NCI-H2196 (cell line): ENCODE results near the gene ALPK3.

Source experiments
- DNase-seq: peaks from one replicate; lab custom pipeline; 2025; ENCODE audit not compliant: unreplicated experiment; lab: John Stamatoyannopoulos, UW

ALPK3 gene

GRCh38 chr15:84816694-84817465, at the start of gene ALPK3:
Gene ALPK3, plus strand, starts transcription at chr15:84817356. Its CDS starts 97 bp downstream, at chr15:84817453.
- no peak for DNase-seq

- no peak for DNase-seq
Measured at GRCh38 chr15:84772031-84772430, 45.1 kb upstream of the ALPK3 start.

- no peak for DNase-seq
Measured at GRCh38 chr15:84772467-84772866, 44.7 kb upstream of the ALPK3 start.

GRCh38 chr15:84773716-84774115, 43.4 kb upstream of the ALPK3 start:
- no peak for DNase-seq

- DNase-seq = no peak
Measured at GRCh38 chr15:84775867-84776449, 41.2 kb upstream of the ALPK3 start.

- no peak for DNase-seq
Measured at GRCh38 chr15:84778194-84778593, 39.0 kb upstream of the ALPK3 start.

- no peak for DNase-seq
Measured at GRCh38 chr15:84780492-84780891, 36.7 kb upstream of the ALPK3 start.

- no peak for DNase-seq
Measured at GRCh38 chr15:84781495-84781894, 35.7 kb upstream of the ALPK3 start.

- no peak for DNase-seq
Measured at GRCh38 chr15:84782346-84782745, 34.8 kb upstream of the ALPK3 start.

GRCh38 chr15:84783493-84784251, 33.5 kb upstream of the ALPK3 start:
- DNase-seq = no peak

GRCh38 chr15:84784262-84784661, 32.9 kb upstream of the ALPK3 start:
- no peak for DNase-seq

- DNase-seq = no peak
Measured at GRCh38 chr15:84785053-84785452, 32.1 kb upstream of the ALPK3 start.

GRCh38 chr15:84788500-84788899, 28.7 kb upstream of the ALPK3 start:
- DNase-seq = no peak

GRCh38 chr15:84789762-84790161, 27.4 kb upstream of the ALPK3 start:
- DNase-seq = no peak

GRCh38 chr15:84790676-84791075, 26.5 kb upstream of the ALPK3 start:
- DNase-seq = no peak

GRCh38 chr15:84791763-84792162, 25.4 kb upstream of the ALPK3 start:
- no peak for DNase-seq

GRCh38 chr15:84793431-84794161, 23.6 kb upstream of the ALPK3 start:
- DNase-seq = no peak

- no peak for DNase-seq
Measured at GRCh38 chr15:84794162-84794547, 23.0 kb upstream of the ALPK3 start.

GRCh38 chr15:84795186-84795585, 22.0 kb upstream of the ALPK3 start:
- DNase-seq = no peak

- DNase-seq = no peak
Measured at GRCh38 chr15:84797212-84797611, 19.9 kb upstream of the ALPK3 start.

GRCh38 chr15:84797801-84798200, 19.4 kb upstream of the ALPK3 start:
- no peak for DNase-seq
